AG09319 (cell line): ENCODE data around the gene OR1M1.
"Not testable (repeated sequence)": the region's sequence is repeated elsewhere in the genome, so short reads cannot be mapped to it uniquely, and the experiment has no call there.

Experiments used
- DNase-seq: peaks from one replicate; pipeline ENCODE4 v3.0.0-alpha.2; 2010; ENCODE audit warnings: low read depth; ENCODE audit errors: extremely low read depth
- TF ChIP-seq, protein P1 (sequence below): IDR thresholded peaks from 2 replicates; pipeline ENCODE4 v1.5.1; 2011; ENCODE audit warnings: low read depth, mild to moderate bottlenecking, inconsistent platforms, low read length, moderate library complexity

The OR1M1 gene

DNA sequence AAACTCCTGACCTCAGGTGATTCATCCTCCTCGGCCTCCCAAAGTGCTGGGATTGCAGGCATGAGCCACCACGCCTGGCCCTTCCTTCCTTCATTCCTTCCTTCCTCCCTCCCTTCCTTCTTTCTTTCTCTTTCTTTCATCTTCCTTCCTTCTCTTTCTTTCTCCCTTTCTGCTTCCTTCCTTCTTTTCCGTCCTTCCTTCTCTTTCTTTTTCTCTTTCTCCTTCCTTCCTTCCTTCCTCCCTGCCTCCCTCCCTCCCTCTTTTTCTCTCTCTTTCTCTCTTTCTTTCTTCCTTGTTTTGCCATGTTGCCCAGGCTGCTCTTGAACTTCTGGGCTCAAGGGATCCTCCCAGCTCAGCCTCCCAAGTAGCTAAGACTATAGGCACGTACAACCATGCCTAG is 40.2 kb upstream of the OR1M1 start:
- TF ChIP-seq, protein P1, sequence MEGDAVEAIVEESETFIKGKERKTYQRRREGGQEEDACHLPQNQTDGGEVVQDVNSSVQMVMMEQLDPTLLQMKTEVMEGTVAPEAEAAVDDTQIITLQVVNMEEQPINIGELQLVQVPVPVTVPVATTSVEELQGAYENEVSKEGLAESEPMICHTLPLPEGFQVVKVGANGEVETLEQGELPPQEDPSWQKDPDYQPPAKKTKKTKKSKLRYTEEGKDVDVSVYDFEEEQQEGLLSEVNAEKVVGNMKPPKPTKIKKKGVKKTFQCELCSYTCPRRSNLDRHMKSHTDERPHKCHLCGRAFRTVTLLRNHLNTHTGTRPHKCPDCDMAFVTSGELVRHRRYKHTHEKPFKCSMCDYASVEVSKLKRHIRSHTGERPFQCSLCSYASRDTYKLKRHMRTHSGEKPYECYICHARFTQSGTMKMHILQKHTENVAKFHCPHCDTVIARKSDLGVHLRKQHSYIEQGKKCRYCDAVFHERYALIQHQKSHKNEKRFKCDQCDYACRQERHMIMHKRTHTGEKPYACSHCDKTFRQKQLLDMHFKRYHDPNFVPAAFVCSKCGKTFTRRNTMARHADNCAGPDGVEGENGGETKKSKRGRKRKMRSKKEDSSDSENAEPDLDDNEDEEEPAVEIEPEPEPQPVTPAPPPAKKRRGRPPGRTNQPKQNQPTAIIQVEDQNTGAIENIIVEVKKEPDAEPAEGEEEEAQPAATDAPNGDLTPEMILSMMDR, result no peak
- no peak for DNase-seq

DNA sequence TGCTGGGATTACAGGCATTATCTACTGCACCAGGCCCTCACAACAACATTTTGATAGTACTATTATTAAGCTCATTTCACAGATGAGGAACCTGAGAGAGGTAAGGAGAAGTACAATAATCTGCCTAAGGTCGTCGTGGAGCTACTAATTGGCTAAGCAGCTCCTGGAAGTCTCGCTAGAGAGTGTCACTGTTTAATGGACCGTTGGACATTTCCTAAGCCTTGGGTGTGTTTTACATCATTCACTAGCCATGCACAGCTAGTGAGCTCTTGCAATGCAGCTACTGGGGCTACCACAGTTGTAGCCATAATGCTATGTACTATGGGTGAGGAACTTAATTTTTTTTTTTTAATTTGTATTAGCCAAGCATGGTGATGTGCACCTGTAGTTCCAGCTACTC is 34.0 kb upstream of the OR1M1 start:
- TF ChIP-seq, protein P1, result no peak
- no peak for DNase-seq

DNA sequence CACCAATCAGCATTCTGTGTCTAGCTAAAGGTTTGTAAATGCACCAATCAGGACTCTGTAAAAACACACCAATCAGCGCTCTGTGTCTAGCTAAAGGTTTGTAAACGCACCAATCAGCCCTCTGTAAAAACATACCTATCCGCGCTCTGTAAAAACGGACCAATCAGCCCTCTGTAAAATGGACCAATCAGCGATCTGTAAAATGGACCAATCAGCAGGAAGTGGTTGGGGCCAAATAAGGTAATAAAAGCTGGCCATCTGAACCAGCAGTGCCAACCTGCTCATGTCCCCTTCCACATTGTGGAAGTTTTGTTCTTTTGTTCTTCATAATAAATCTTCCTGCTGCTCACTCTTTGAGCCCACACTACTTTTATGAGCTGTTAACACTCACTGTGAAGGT is 33.2 kb upstream of the OR1M1 start:
- DNase-seq, result not testable (repeated sequence)

DNA sequence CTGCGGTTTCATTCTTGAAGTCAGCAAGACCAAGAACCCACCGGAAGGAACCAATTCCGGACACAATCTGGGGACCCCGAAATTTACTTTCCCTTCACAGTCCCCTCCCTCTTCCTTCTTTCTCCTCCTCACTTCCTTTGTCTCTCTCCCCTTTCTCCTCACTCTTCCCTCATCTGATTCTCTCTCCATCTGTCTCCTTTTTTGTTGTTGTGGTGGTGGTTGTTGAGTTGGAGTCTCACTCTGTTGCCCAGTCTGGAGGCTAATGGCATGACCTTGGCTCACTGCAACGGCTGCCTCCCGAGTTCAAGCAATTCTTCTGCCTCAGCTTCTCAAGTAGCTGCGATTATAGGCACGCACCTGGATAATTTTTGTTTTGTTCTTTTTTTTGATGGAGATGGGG is 32.7 kb upstream of the OR1M1 start:
- TF ChIP-seq, protein P1, result no peak

DNA sequence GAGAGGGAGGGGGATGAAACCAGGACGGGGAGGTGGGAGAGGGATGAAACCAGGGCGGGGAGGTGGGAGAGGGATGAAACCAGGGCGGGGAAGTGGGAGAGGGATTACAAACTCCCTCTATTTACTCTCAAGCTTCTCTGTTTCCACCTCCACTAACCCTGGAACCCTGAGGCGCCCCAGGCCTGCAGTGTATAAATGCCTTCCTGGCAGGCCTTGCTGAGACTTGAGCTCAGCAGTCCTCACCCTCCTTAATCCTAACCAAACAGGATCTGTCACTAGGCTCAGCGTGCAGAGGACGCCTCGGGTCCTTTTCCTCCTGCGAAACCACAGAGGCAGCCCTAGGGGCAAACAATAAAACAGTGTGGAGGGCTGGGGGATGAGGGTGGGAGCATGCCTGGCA is 32.1 kb upstream of the OR1M1 start:
- TF ChIP-seq, protein P1, result no peak
- DNase-seq, result no peak

More for the DNA sequence above, 32.7 kb upstream of the OR1M1 start:
- no peak for DNase-seq

DNA sequence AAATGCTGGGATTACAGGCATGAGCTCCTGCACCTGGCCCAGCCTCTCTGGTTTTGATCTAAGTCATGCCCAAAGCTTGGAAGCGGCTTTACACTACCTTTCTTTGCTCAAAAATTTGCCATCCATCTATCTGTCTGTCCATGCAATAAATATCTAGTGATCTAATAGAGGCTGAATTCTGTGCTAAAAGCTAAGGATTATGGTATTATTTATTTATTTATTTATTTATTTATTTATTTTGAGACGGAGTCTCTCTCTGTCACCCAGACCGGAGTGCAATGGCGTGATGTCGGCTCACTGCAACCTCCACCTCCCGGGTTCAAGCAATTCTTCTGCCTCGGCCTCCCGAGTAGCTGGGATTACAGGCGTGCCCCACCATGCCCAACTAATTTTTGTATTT is 30.7 kb upstream of the OR1M1 start:
- DNase-seq, result not testable (repeated sequence)

DNA sequence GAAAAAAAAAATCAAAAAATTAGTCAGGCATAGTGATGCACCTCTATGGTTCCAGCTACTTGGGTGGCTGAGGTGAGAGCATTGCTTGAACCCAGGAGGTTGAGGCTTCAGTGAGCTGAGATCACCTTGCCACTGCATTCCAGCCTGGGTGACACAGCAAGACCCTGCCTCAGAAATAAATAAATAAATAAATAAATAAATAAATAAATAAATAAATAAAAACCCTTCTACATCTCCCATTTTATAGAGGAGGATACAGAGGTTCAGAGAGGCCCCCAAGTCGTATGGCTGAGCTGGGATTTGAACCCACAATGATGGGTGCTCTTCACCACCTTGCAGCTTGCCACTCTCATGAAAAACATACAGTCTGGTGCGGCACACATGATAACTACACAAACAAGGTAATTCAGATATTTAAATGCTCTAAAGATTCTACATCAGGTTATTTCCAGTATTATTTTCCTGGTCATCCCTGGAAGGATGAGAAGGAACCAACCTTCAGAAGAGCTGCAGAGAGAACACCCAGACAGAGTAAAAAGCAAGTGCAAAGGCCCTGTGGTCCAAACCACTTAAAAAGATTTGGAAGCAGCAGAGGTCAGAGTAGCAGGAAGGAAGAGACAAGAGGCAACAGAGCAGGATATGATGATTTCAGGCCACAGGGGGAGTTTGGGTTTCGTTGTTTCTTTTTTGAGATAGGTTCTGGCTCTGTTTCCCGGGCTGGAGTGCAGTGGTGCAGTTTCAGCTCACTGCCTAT is 29.2 kb upstream of the OR1M1 start:
- TF ChIP-seq, protein P1, result no peak

DNA sequence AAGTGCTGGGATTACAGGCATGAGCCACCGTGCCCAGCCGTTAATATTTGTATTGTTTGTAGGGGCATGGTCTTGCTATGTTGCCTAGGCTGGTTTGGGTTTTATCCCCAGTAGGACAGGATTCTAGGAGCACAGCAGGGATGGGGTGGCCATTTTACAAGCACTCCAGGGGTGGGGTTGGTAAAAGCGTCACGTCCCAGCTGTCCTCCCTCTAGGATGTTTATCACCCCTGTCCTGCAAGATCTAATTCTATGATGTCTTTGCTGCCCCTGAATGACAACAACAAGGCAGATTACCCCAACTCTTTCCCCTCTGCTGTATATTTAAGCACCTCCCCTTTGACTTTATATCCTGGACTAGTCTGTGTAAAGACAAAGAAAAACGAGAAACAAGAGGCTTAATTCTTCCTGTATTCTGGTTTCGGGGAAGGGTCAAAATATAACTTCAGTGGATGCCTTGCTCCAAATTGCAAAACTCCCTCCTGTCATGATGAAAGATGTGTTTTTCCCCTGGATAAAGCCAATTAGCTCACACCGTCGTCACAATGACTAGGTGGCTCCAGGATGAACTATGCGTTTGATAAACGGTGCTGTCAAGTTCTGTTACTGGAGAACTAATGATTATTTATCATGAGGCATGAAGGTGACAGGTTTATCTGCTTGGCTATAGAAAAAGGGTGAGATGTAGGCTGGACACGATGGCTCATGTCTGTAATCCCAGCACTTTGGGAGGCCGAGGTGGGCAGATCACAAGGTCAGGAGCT is 27.8 kb upstream of the OR1M1 start:
- TF ChIP-seq, protein P1, result no peak
- DNase-seq, result no peak

More for the DNA sequence above, 29.2 kb upstream of the OR1M1 start:
- DNase-seq, result no peak
